ENCODE measurements around the gene DMRT1.

DMRT1 gene

GRCh38 chr9:1009101-1009707 lies 167.7 kb downstream of the DMRT1 start:
- H3K27ac ChIP-seq: no peak overlapping the region
- DNase-seq (ENCODE audit: low spot score): peak; percentile 42
- POLR2A ChIA-PET (ENCODE audit: low non-redundant PET): no interaction called here
- TF ChIP-seq CTCF (conservative IDR thresholded peaks at IDR 0.05; ENCODE audit: low read depth): peak; percentile 96
- CTCF ChIA-PET: interaction anchor here (0.6 to 1.2 kb wide), 7 partner anchors 9 to 591 kb away, joined by 3 to 7 read pairs (median 3); no protein-coding TSS in a partner anchor

- no peak overlapping the region for H3K27ac ChIP-seq
- no peak for TF ChIP-seq CTCF (conservative IDR thresholded peaks at IDR 0.05; ENCODE audit: low read depth)
- POLR2A ChIA-PET (ENCODE audit: low non-redundant PET): no interaction called here
- CTCF ChIA-PET: interaction anchor here (0.7 kb wide), 1 partner anchor 12 kb away, joined by 3 read pairs; no protein-coding TSS in a partner anchor
- no peak for DNase-seq (ENCODE audit: low spot score)
These were observed 171.5 kb downstream of the DMRT1 start for GRCh38 chr9:1013021-1013420.

- H3K27ac ChIP-seq: no peak overlapping the region
- TF ChIP-seq CTCF (conservative IDR thresholded peaks at IDR 0.05; ENCODE audit: low read depth): no peak
- no peak for DNase-seq (ENCODE audit: low spot score)
- CTCF ChIA-PET: no interaction called here
- POLR2A ChIA-PET (ENCODE audit: low non-redundant PET): no interaction called here
These were observed 172.7 kb downstream of the DMRT1 start for GRCh38 chr9:1014225-1014624.

GRCh38 chr9:1014640-1015039 lies 173.1 kb downstream of the DMRT1 start:
- no peak overlapping the region for H3K27ac ChIP-seq
- no peak for TF ChIP-seq CTCF (conservative IDR thresholded peaks at IDR 0.05; ENCODE audit: low read depth)
- ChIA-PET POLR2A (ENCODE audit: low non-redundant PET) (no interaction called here), CTCF (no interaction called here)
- no peak for DNase-seq (ENCODE audit: low spot score)

GRCh38 chr9:1018121-1018520 lies 176.6 kb downstream of the DMRT1 start:
- POLR2A ChIA-PET (ENCODE audit: low non-redundant PET): no interaction called here
- H3K27ac ChIP-seq: no peak overlapping the region
- no peak for TF ChIP-seq CTCF (conservative IDR thresholded peaks at IDR 0.05; ENCODE audit: low read depth)
- CTCF ChIA-PET: no interaction called here
- DNase-seq (ENCODE audit: low spot score): peak; percentile 7
